Testis (tissue), 2 donors: Measurements from ENCODE around the gene SLC22A9.

ENCODE experiments used
- POLR2A ChIP-seq: fragments of 450-650 bp; IDR thresholded peaks from one replicate; pipeline ENCODE4 v1.6.1; 2017; ENCODE audit warnings: antibody characterized with exemption, mild to moderate bottlenecking, moderate library complexity
- TF ChIP-seq, protein P1 (sequence below), 3 experiments: fragments of 450-650 bp in 2 of 3; fragments of 200-600 bp in 1 of 3; sonication (generic) in 1 of 3; IDR thresholded peaks; one replicate each; pipeline ENCODE4 v1.5.1; 2016 to 2019; ENCODE audit warnings: antibody characterized with exemption in 3 of 3, mild to moderate bottlenecking in 2 of 3, moderate library complexity in 1 of 3

- TF ChIP-seq, protein P1, sequence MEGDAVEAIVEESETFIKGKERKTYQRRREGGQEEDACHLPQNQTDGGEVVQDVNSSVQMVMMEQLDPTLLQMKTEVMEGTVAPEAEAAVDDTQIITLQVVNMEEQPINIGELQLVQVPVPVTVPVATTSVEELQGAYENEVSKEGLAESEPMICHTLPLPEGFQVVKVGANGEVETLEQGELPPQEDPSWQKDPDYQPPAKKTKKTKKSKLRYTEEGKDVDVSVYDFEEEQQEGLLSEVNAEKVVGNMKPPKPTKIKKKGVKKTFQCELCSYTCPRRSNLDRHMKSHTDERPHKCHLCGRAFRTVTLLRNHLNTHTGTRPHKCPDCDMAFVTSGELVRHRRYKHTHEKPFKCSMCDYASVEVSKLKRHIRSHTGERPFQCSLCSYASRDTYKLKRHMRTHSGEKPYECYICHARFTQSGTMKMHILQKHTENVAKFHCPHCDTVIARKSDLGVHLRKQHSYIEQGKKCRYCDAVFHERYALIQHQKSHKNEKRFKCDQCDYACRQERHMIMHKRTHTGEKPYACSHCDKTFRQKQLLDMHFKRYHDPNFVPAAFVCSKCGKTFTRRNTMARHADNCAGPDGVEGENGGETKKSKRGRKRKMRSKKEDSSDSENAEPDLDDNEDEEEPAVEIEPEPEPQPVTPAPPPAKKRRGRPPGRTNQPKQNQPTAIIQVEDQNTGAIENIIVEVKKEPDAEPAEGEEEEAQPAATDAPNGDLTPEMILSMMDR (IDR thresholded peaks at IDR 0.05), result no peak
- TF ChIP-seq POLR2A, result no peak
Observed at GRCh38 chr11:63362196-63362793, 7.3 kb upstream of the SLC22A9 start.
